PFSK-1 (cell line): ENCODE results near the gene HNF4A.

Experiments
- POLR2AphosphoS5 ChIP-seq: IDR thresholded peaks from 2 replicates; pipeline ENCODE4 v1.6.1; 2012; ENCODE audit warnings: low read depth, mild to moderate bottlenecking, control low read depth, low read length, moderate library complexity
- REST ChIP-seq, 2 experiments: IDR thresholded peaks; 2 replicates each; pipeline versions ENCODE4 v1.6.1 to v1.8.0; 2011 to 2012; ENCODE audit warnings: low read depth in 2 of 2, low read length in 2 of 2, control low read depth in 1 of 2, inconsistent platforms in 1 of 2, mild to moderate bottlenecking in 1 of 2, moderate library complexity in 1 of 2; ENCODE audit not compliant: insufficient read depth in 1 of 2
- SIN3A ChIP-seq: IDR thresholded peaks from 2 replicates; pipeline ENCODE4 v1.6.1; 2012; ENCODE audit warnings: mild to moderate bottlenecking, low read length, moderate library complexity, borderline replicate concordance; ENCODE audit not compliant: insufficient read depth

- TF ChIP-seq POLR2AphosphoS5 (no peak), REST (IDR thresholded peaks at IDR 0.05; ENCODE audit: insufficient read depth in 1 of 2, low read depth in 2 of 2, low read length in 2 of 2) (no peak), SIN3A (no peak)
These were observed 7.0 kb downstream of the HNF4A start for GRCh38 chr20:44362466-44362940.
